HG03460 (cell line): Measurements from ENCODE around the gene UCK1.

Source experiments
- ATAC-seq: cut with Tn5 transposase; IDR thresholded peaks from one replicate; pipeline ENCODE4 v1.9.1; 2021; ENCODE audit not compliant: unreplicated experiment

UCK1 gene

GRCh38 chr9:131499254-131499767 is 31.8 kb downstream of the UCK1 start:
- no peak for ATAC-seq

- ATAC-seq: no peak
Observed at GRCh38 chr9:131496844-131497405, 34.1 kb downstream of the UCK1 start.

DNA sequence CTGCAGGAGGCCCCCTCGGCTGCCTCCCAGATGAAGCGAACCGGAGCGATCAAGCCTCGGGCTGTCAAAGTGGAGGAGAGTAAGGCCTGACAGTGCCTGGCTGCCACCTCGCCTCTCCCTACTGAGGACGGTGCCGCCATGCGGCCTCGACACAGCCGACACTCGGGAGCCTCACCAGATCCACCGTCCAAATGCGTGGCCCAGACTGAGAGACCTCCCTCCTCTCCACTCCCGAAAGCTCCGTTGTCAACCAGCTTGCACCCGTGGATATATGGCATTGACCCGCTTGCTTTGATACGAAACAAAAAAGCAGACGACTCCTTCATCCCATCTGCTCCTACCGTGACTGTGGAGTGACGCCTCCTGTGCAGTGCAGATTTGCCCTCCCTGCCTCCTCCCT is 35.3 kb downstream of the UCK1 start:
- ATAC-seq: no peak

- ATAC-seq: no peak
Observed at GRCh38 chr9:131494296-131494870, 36.7 kb downstream of the UCK1 start.

- no peak for ATAC-seq
Observed at GRCh38 chr9:131492070-131492469, 39.0 kb downstream of the UCK1 start.

DNA sequence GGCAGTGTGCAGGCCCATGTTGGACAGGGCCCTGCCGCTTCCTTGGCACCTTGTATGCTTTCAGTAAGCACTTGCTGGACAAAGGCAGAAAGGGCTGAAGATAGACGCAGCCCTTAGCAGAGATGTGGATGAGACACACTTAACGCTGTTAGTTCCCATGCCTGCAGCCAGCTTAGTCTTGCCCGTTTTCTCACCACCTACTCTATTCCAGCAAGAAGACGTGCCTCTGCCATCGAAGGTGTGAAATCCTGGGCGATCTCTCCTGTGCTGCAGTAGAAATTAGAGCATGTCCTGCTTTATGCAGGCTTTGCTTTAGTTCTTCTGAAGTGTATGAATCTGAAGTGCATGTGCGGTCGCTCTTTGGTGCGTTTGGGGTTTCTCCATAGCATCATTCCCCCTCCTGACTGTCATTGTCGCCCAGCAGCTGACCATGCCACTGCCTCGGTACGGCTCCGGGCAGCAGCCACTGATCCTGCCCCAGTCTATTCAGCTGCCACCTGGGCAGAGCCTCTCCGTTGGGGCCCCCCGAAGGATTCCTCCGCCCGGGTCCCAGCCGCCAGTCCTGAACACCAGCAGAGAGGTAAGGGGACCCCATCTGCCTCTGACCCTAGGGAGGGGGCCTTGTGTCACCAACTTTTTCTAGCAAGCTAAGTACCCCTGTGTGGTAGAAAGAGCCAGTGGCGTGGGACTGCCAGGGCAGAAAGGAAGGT is 39.9 kb downstream of the UCK1 start:
- no peak for ATAC-seq

GRCh38 chr9:131490514-131490913 is 40.5 kb downstream of the UCK1 start:
- no peak for ATAC-seq

GRCh38 chr9:131487621-131488031 is 43.4 kb downstream of the UCK1 start:
- no peak for ATAC-seq

DNA sequence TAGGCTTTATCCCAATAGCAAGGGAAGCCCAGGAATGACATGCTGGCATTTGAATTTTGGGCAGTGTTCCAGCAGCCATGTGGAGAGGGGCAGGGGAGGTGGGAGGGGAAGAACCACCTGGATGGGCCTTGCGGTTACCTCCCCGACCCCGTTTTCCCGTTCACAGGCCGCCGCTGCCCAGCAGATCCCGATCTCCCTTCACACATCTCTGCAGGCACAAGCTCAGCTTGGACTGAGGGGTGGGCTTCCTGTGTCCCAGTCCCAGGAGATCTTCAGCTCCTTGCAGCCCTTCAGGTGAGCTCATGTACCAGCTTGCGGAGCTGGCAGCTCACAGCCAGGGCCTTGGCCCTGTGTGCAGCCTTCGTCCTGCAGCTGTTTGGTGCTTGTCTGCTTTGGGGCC is 44.1 kb downstream of the UCK1 start:
- no peak for ATAC-seq

DNA sequence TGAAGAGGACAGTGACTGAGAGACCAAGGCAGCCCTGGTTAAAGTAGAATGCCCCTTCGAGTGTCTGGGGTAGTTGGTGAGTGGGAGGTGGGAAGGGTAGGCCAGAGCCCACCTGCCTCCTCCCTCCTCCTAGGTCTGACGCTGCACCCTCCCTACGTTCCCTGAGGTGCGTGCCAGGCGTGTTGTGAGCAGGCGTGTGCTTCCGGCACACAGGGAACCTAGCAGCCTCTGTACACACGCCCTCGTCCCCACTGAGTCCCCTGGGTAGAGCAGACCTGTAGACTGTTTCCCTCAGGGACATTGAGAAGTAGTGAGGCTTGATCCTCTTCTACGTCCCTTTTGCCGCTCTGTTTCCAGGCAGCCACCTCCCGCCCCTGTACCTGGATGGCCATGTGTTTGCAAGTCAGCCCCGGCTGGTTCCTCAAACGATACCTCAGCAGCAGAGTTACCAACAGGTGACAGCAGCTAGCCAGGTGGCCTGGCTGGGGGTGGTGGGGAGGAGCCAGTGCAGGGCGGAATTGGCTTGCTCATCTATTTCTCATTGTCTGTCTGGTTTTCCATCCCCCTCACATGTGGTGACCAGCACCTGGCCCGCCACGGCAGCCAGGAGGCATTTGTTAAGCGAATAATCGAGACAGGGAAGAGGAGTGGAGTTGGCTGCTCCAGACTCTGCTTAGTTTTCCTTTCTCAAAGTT is 45.2 kb downstream of the UCK1 start:
- no peak for ATAC-seq

DNA sequence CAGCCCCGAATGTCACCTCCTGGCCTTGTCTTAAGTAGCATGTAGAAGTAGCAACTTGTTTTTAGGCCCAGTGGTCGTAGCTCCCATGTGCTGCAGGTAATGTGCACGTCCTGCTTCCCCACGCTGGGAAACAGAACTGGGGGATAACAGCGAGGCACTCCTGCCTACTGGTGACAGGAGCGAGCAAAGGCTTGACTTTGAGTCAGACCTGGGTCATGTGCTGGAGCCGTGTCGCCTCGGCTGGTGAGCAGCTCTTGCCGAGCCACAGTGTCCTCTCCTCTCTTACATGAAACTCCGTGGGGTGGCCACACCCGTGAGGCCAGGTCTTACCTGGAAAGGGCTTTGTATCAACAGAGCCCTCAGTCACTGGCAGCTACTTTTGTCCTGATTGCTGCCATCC is 45.9 kb downstream of the UCK1 start:
- ATAC-seq: no peak

DNA sequence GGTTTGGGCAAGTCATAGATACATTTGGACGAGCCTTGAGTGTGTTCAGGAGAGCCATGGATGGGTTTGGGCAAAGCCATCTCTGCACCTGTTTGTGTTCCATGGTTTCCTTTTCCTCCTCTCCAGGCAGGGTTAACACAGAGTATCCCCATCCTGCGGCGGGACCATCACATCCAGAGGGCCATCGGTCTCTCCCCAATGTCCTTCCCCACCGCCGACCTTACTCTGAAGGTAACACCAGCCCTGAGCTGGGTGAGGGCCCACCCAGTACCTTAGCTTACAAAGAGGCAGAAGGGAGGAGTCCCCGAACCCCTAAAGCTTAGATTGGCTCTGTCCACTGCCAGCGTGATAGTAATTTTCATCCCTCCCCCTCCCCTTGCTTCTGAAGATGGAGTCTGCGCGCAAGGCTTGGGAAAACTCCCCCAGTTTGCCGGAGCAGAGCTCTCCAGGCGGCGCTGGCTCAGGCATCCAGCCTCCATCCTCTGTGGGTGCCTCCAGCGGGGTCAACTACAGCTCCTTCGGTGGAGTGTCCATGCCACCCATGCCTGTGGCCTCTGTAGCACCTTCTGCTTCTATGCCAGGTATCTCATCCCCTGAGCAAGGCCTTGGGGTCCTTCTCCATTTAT is 46.4 kb downstream of the UCK1 start:
- ATAC-seq: no peak

- no peak for ATAC-seq
Observed at GRCh38 chr9:131484051-131484445, 47.0 kb downstream of the UCK1 start.

GRCh38 chr9:131483319-131484050 is 47.6 kb downstream of the UCK1 start:
- ATAC-seq: no peak

DNA sequence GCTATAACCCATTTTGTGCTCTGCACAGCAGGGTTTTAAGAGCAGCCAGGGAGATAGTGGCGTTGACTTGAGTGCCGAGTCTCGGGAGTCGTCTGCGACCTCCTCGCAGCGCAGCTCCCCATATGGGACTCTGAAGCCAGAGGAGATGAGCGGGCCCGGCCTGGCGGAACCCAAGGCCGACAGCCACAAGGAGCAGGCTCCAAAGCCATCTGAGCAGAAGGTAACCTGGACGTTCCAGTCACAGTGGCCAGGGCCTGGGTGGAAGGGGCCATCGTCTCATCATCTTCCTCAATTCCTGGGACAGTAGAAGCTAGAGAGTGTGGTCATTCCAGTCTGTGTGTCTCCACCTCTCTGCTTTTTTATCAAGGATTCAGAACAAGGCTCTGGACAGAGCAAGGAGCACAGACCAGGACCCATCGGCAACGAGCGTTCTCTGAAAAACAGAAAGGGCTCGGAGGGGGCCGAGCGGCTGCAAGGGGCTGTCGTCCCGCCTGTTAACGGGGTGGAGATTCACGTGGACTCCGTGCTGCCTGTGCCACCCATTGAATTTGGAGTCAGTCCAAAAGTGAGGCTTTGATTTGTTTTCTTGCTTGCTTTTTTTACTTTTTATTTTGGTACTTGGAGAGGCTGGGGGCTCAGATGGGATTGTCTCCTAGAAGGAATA is 48.6 kb downstream of the UCK1 start:
- no peak for ATAC-seq

DNA sequence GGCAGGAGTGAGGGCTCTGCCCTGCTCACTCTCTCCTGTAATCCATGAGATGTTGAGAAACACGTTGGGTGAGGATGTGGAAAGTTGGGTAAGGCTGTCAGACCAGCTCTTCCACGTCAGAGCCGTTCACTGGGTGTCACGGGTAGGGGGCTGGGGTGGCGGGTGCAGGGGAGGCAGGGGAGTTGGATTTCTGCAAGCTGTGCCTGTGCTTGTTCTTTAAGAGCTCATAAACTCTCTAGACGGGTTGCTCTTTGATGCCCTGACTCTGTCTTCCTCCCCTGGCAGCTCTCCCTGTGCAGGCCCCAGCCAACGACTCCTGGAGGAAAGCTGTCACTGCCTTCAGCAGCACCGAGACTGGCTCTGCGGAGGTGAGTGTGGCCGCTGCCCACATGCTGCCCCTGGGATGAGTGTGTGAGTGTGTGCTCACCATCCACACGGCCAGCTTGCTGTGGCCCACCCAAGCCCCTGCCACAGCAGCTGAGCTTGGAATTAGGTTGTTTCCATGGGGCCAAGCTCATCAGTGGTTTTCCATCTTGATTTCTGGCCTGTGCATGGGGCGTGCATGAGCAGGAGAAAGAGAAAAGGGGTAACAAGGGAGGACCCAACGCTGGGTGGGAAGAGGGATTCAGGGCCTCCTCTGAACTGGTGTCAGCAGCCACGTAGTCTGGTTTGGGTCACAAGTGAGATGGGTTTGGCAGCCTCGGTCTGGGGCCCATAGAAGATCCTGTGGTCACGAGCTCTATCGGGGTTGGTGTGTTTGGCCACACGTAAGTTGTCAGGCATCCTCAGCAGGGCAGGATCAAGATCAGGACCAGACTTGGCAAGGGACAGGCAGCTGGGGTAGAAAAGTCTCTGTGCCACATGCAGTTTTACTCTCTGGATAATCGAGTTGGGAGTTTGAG is 49.4 kb downstream of the UCK1 start:
- ATAC-seq: no peak

GRCh38 chr9:131480258-131480657 is 50.8 kb downstream of the UCK1 start:
- ATAC-seq: no peak

DNA sequence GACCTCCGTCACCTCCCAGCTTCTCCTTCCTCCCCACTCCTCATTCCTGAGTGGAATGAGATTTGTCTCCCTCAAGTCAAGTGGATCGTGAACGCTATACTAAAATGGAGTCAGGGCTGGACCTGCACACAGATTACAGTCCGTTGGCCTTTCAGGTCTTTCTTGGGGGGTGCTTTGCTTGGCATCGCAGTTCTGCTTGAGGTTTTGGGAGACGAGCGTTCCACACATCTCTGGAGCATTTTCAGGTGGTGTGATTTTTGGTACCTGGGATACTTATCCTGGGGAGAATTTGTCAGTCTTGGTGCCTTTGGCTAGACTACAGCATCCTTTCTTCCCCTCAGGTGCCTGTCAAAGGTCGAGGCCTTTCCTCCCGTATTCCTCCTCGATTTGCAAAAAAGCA is 52.2 kb downstream of the UCK1 start:
- ATAC-seq: no peak

DNA sequence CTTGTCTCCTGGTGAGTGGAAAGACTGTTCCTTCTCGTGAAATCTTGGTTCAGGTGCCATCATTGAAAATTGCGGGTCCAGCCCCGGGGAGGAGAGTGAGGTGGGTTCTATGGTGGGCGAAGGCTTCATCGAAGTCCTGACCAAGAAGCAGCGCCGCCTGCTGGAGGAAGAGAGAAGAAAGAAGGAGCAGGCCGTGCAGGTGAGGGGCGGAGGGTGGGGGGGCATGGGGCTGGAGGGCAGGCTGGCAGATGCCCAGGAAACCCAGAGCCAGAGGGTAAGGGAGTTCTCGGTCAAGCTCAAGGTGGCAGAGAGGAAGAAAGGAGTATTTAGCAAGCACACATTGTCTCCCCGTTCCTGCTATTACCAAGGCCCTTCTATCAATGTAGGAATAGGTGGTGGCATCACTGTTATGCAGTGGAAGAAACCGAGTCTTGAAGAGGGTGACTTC is 52.6 kb downstream of the UCK1 start:
- no peak for ATAC-seq
